GOT3 (cell line): ENCODE measurements around the gene PLCG1.

Source experiments
- DNase-seq: peaks from one replicate; lab custom pipeline; 2025; ENCODE audit warnings: mixed read lengths; lab: John Stamatoyannopoulos, UW

PLCG1 gene

GRCh38 chr20:41142245-41142644 lies 4.9 kb downstream of the PLCG1 start:
- DNase-seq: no peak

- no peak for DNase-seq
Observed at GRCh38 chr20:41142919-41143318, 5.6 kb downstream of the PLCG1 start.

GRCh38 chr20:41143354-41143753 lies 6.0 kb downstream of the PLCG1 start:
- DNase-seq: no peak

GRCh38 chr20:41145317-41145716 lies 8.0 kb downstream of the PLCG1 start:
- no peak for DNase-seq

- no peak for DNase-seq
Observed at GRCh38 chr20:41145821-41146620, 8.7 kb downstream of the PLCG1 start.

- DNase-seq: no peak
Observed at GRCh38 chr20:41147767-41148191, 10.4 kb downstream of the PLCG1 start.

- DNase-seq: no peak
Observed at GRCh38 chr20:41148942-41149341, 11.6 kb downstream of the PLCG1 start.

GRCh38 chr20:41150664-41151063 lies 13.3 kb downstream of the PLCG1 start:
- no peak for DNase-seq

GRCh38 chr20:41151134-41151869 lies 14.0 kb downstream of the PLCG1 start:
- no peak for DNase-seq

- DNase-seq: no peak
Observed at GRCh38 chr20:41152108-41152757, 14.9 kb downstream of the PLCG1 start.

GRCh38 chr20:41154436-41155176 lies 17.3 kb downstream of the PLCG1 start:
- no peak for DNase-seq

GRCh38 chr20:41155261-41155660 lies 17.9 kb downstream of the PLCG1 start:
- no peak for DNase-seq

- no peak for DNase-seq
Observed at GRCh38 chr20:41158082-41158625, 20.8 kb downstream of the PLCG1 start.

- DNase-seq: no peak
Observed at GRCh38 chr20:41159547-41159946, 22.2 kb downstream of the PLCG1 start.

GRCh38 chr20:41160686-41161085 lies 23.3 kb downstream of the PLCG1 start:
- no peak for DNase-seq

- no peak for DNase-seq
Observed at GRCh38 chr20:41161886-41162285, 24.5 kb downstream of the PLCG1 start.

- no peak for DNase-seq
Observed at GRCh38 chr20:41162396-41162795, 25.1 kb downstream of the PLCG1 start.

- DNase-seq: no peak
Observed at GRCh38 chr20:41163821-41164220, 26.5 kb downstream of the PLCG1 start.

- DNase-seq: no peak
Observed at GRCh38 chr20:41165001-41165882, 27.9 kb downstream of the PLCG1 start.

GRCh38 chr20:41166201-41167117 lies 29.1 kb downstream of the PLCG1 start:
- no peak for DNase-seq
